ENCODE data around the gene FUT2. TPM values are rescaled to one million over a fixed set of nuclear protein-coding genes. Genes with fewer than 3 reads are reported as not detected.
"Not testable (repeated sequence)": the region's sequence is repeated elsewhere in the genome, so short reads cannot be mapped to it uniquely, and the experiment has no call there.

Gene FUT2
- total RNA-seq, 1 donor from 2014 or later, result 9.0 TPM

DNA sequence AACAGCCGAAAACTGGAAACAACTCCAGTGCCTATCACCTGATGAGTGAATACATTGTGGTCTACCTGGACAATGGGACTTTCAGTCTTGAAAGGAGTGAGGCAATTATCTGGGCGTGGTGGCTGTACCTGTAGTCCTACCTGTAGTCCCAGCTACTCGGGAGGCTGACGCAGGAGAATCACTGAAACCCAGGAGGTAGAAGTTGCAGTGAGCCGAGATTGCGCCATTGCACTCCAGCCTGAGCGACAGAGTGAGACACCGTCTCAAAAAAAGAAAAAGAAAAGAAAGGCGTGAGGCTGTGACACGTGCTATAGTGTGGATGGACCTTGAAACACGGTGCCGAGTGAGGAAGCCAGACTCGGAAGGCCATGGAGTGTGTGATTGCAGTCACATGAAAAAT is 18.9 kb upstream of the FUT2 start:
- Mint-ChIP-seq H3K27me3 (peaks cover 7% of the 10 kb centered on the region), H3K27ac (peak overlapping the region; percentile 89), H3K9me3 (no peaks in the 10 kb centered on the region), H3K4me1 (ENCODE audit: unreplicated experiment) (peaks cover 21% of the 10 kb centered on the region), H3K36me3 (no peaks in the 10 kb centered on the region), H3K4me3 (peak overlapping the region; percentile 23)
- TF ChIP-seq, protein P1, sequence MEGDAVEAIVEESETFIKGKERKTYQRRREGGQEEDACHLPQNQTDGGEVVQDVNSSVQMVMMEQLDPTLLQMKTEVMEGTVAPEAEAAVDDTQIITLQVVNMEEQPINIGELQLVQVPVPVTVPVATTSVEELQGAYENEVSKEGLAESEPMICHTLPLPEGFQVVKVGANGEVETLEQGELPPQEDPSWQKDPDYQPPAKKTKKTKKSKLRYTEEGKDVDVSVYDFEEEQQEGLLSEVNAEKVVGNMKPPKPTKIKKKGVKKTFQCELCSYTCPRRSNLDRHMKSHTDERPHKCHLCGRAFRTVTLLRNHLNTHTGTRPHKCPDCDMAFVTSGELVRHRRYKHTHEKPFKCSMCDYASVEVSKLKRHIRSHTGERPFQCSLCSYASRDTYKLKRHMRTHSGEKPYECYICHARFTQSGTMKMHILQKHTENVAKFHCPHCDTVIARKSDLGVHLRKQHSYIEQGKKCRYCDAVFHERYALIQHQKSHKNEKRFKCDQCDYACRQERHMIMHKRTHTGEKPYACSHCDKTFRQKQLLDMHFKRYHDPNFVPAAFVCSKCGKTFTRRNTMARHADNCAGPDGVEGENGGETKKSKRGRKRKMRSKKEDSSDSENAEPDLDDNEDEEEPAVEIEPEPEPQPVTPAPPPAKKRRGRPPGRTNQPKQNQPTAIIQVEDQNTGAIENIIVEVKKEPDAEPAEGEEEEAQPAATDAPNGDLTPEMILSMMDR (conservative IDR thresholded peaks at IDR 0.05), result no peak
- DNase-seq (ENCODE audit: extremely low spot score, unreplicated experiment), result no peak

DNA sequence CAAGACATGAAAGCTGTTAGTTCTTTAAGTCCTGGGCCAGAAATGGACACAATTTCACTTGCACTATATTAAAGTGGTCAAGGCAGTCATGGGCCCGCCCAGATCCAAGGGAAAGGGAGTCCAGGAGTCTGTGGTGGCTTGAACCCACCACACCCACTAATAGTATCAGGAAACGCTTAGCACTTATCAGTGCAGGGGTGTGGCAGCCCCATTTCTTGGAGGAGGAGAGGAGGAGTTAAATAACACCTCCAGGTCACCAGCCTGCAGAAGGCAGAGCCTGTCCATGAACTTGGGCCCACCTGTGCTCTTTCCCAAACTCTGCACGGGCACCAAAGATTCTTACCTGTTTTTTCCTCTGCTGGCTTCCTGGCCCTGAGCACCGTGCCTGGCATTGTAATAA is 17.6 kb upstream of the FUT2 start:
- DNase-seq (ENCODE audit: extremely low spot score, unreplicated experiment), result no peak
- Mint-ChIP-seq H3K36me3 (no peaks in the 10 kb centered on the region), H3K9me3 (no peaks in the 10 kb centered on the region), H3K4me1 (ENCODE audit: unreplicated experiment) (peaks cover 21% of the 10 kb centered on the region), H3K4me3 (no peak overlapping the region), H3K27me3 (peaks cover 7% of the 10 kb centered on the region), H3K27ac (peak overlapping the region; percentile 43)
- TF ChIP-seq, protein P1 (conservative IDR thresholded peaks at IDR 0.05), result no peak

DNA sequence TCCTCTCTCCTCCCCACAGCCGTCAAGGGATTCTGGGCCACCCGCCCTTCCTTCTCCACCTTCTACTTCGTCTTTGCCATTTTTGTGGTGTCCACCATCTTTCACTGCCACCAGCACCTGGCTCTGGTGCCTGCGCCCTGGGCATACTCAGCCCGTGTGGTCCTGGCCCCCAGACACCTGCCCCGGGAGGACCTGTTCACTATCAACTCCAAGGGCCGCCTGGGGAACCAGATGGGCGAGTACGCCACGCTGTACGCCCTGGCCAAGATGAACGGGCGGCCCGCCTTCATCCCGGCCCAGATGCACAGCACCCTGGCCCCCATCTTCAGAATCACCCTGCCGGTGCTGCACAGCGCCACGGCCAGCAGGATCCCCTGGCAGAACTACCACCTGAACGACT is 15.8 kb upstream of the FUT2 start:
- peaks cover 20% of the 10 kb centered on the region for H3K4me1 Mint-ChIP-seq (ENCODE audit: unreplicated experiment)
- not testable (repeated sequence) for H3K36me3 Mint-ChIP-seq; H3K27me3 Mint-ChIP-seq; H3K4me3 Mint-ChIP-seq; H3K9me3 Mint-ChIP-seq; DNase-seq (ENCODE audit: extremely low spot score, unreplicated experiment); H3K27ac Mint-ChIP-seq

DNA sequence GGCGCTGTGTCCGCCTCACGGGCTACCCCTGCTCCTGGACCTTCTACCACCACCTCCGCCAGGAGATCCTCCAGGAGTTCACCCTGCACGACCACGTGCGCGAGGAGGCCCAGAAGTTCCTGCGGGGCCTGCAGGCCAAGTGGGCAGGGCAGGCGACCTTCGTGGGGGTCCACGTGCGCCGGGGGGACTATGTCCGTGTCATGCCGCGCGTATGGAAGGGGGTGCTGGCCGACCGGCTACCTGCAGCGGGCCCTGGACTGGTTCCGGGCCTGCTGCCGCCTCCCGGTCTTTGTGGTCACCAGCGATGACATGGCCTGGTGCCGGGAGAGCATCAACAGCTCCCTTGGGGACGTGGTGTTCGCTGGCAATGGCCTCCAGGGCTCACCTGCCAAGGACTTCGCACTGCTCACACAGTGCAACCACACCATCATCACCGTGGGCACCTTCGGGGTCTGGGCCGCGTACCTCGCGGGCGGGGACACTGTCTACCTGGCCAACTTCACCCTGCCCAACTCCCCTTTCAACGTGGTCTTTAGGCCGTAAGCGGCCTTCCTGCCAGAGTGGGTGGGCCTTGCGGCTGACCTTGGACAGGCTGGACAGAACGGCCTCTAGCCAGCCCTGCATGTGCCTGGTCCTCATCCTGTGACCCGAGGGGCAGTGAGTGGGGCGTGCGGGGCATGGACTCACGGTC is 15.2 kb upstream of the FUT2 start:
- Mint-ChIP-seq H3K4me1 (ENCODE audit: unreplicated experiment) (peaks cover 17% of the 10 kb centered on the region), H3K27me3 (no peaks in the 10 kb centered on the region), H3K36me3 (no peaks in the 10 kb centered on the region), H3K9me3 (no peaks in the 10 kb centered on the region), H3K4me3 (no peak overlapping the region), H3K27ac (no peak overlapping the region)
- no peak for DNase-seq (ENCODE audit: extremely low spot score, unreplicated experiment)
- TF ChIP-seq, protein P1 (conservative IDR thresholded peaks at IDR 0.05), result no peak

DNA sequence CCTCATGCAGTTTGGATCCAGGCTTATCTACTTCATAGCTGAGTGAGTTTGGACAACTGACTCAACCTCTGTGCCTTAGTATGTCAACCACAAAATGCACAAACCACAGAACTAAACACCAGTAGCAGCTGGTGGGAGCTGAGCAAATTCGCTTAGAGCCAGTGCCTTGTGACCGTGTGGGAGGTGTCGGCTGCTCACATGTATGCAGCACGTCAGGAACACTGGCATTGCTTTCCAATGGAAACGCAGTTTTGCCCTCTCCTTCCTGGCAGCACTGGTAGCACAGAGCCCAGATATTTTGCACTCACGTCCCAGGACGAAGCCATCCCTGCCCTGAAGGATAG is 14.7 kb upstream of the FUT2 start:
- peaks cover 15% of the 10 kb centered on the region for H3K4me1 Mint-ChIP-seq (ENCODE audit: unreplicated experiment)
- H3K9me3 Mint-ChIP-seq, result no peaks in the 10 kb centered on the region
- TF ChIP-seq, protein P1 (conservative IDR thresholded peaks at IDR 0.05), result no peak
- DNase-seq (ENCODE audit: extremely low spot score, unreplicated experiment), result no peak
- H3K27ac Mint-ChIP-seq, result no peak overlapping the region
- no peak overlapping the region for H3K4me3 Mint-ChIP-seq
- H3K27me3 Mint-ChIP-seq, result no peaks in the 10 kb centered on the region
- H3K36me3 Mint-ChIP-seq, result no peaks in the 10 kb centered on the region

DNA sequence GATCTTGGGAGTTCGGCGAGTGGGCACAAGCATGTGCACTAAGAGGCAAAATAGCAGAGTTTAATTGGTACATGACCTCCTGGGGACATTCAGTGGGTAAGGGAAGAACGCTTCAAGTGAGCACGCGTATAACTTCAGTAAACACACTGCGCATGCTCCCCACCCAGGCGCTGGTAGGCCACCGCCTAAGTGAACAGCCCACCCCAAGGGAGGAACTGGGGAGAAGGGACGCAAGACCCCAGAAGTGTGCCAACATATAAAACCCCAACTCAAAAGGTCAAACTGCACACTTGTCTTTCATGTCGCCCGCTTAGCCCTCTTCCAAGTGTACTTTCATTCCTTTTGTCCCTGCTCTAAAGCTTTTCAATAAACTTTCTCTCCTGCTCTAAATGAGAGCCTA is 12.4 kb upstream of the FUT2 start:
- Mint-ChIP-seq H3K4me1 (ENCODE audit: unreplicated experiment) (peaks cover 9% of the 10 kb centered on the region), H3K27me3 (no peaks in the 10 kb centered on the region), H3K36me3 (no peaks in the 10 kb centered on the region), H3K4me3 (no peak overlapping the region), H3K9me3 (no peaks in the 10 kb centered on the region), H3K27ac (no peak overlapping the region)
- no peak for DNase-seq (ENCODE audit: extremely low spot score, unreplicated experiment)
- TF ChIP-seq, protein P1 (conservative IDR thresholded peaks at IDR 0.05), result no peak
